HepG2 (cell line): ENCODE data around the gene MXD1. TPM values are rescaled to one million over a fixed set of nuclear protein-coding genes. Genes with fewer than 3 reads are reported as not detected.
A peak's percentile ranks its signal among the peaks of the same experiment; 100 is the strongest.

ENCODE experiments used
- ARID2 ChIP-seq: sonication (generic); formaldehyde crosslinking; IDR thresholded peaks from 2 replicates; pipeline ENCODE4 v1.8.1; 2022; ENCODE audit warnings: mild to moderate bottlenecking, missing genetic modification reagents, borderline replicate concordance
- ARNTL ChIP-seq: sonication (generic); formaldehyde crosslinking; IDR thresholded peaks from 2 replicates; pipeline ENCODE4 v1.4.0; 2020; ENCODE audit warnings: mild to moderate bottlenecking, missing genetic modification reagents
- ATF5 ChIP-seq: sonication (generic); formaldehyde crosslinking; IDR thresholded peaks from 2 replicates; pipeline ENCODE4 v1.4.0; 2020; ENCODE audit warnings: mild to moderate bottlenecking, low read depth, missing genetic modification reagents
- E2F2 ChIP-seq: sonication (generic); formaldehyde crosslinking; IDR thresholded peaks from 2 replicates; pipeline ENCODE4 v1.4.0; 2020; ENCODE audit warnings: missing genetic modification reagents, borderline replicate concordance
- ESRRA ChIP-seq: sonication (generic); formaldehyde crosslinking; IDR thresholded peaks from 2 replicates; pipeline ENCODE4 v1.5.1; 2020; ENCODE audit warnings: mild to moderate bottlenecking, low read depth, missing genetic modification reagents
- FOXA3 ChIP-seq: IDR thresholded peaks from 2 replicates; pipeline ENCODE4 v1.6.1; 2016; ENCODE audit warnings: missing genetic modification reagents, missing compliant biosample characterization
- GATA4 ChIP-seq: sonication (generic); IDR thresholded peaks from 2 replicates; pipeline ENCODE4 v1.6.1; 2016; ENCODE audit warnings: antibody characterized with exemption, low read depth, borderline replicate concordance
- GFI1 ChIP-seq: sonication (generic); formaldehyde crosslinking; IDR thresholded peaks from 2 replicates; pipeline ENCODE4 v1.5.0; 2020; ENCODE audit warnings: missing genetic modification reagents, mild to moderate bottlenecking, borderline replicate concordance
- HOMEZ ChIP-seq: IDR thresholded peaks from 2 replicates; pipeline ENCODE4 v1.6.1; 2016; ENCODE audit warnings: low read depth
- KLF15 ChIP-seq: sonication (generic); formaldehyde crosslinking; IDR thresholded peaks from 2 replicates; pipeline ENCODE4 v1.8.1; 2023; ENCODE audit warnings: borderline replicate concordance, mild to moderate bottlenecking, inconsistent platforms, missing genetic modification reagents, mixed read lengths
- MLXIP ChIP-seq: sonication (generic); formaldehyde crosslinking; IDR thresholded peaks from 2 replicates; pipeline ENCODE4 v1.9.0; 2021; ENCODE audit warnings: missing genetic modification reagents, borderline replicate concordance
- MYNN ChIP-seq: sonication (generic); formaldehyde crosslinking; IDR thresholded peaks from 2 replicates; pipeline ENCODE4 v1.4.0; 2020; ENCODE audit warnings: mild to moderate bottlenecking, low read depth, missing genetic modification reagents
- NR2F6 ChIP-seq, 2 experiments: IDR thresholded peaks; 2 replicates each; pipeline ENCODE4 v1.6.1; 2016; ENCODE audit warnings: antibody characterized with exemption in 1 of 2, mild to moderate bottlenecking in 1 of 2
- POLR2AphosphoS2 ChIP-seq: IDR thresholded peaks from 2 replicates; pipeline ENCODE4 v1.6.1; 2011; ENCODE audit warnings: low read depth, low read length, improper control_type of control experiment
- TAF15 ChIP-seq: fragments of 200-400 bp; formaldehyde crosslinking; IDR thresholded peaks from one replicate; pipeline ENCODE4 v1.6.1; 2018; ENCODE audit warnings: mild to moderate bottlenecking, low read depth, low read length; ENCODE audit not compliant: poor library complexity, severe bottlenecking
- ZNF235 ChIP-seq: sonication (generic); formaldehyde crosslinking; IDR thresholded peaks from 2 replicates; pipeline ENCODE4 v1.8.1; 2023; ENCODE audit warnings: mild to moderate bottlenecking, missing genetic modification reagents, borderline replicate concordance
- ZNF362 ChIP-seq: sonication (generic); formaldehyde crosslinking; IDR thresholded peaks from 2 replicates; pipeline ENCODE4 v1.4.0; 2020; ENCODE audit warnings: missing genetic modification reagents, mild to moderate bottlenecking, borderline replicate concordance
- ZNF572 ChIP-seq: sonication (generic); formaldehyde crosslinking; IDR thresholded peaks from 2 replicates; pipeline ENCODE4 v1.5.1; 2020; ENCODE audit warnings: mild to moderate bottlenecking, missing genetic modification reagents
- polyA plus RNA-seq, 8 experiments: library from polyadenylated mRNA; depleted of rRNA in 3 of 8; stranded (reverse) in 7 of 8; unstranded in 1 of 8; fragments of >200 nt; fragmentation: Illumina TruSeq in 4 of 8; extraction: Trizol in 4 of 8; gene quantifications; 2 replicates each; pipeline versions ENCODE4 v1.2.1 to v1.2.3, GENCODE V29; 2011 to 2016; ENCODE audit warnings: low read depth in 4 of 8, missing spikeins in 1 of 8, mixed read lengths in 1 of 8; ENCODE audit not compliant: insufficient read depth in 1 of 8
- total RNA-seq, 5 experiments: library from RNA; depleted of rRNA; stranded (reverse); fragments of >200 nt; fragmentation: Illumina TruSeq; extraction: Trizol; gene quantifications; 2 replicates each; pipeline ENCODE4 v1.2.3, GENCODE V29; 2016; ENCODE audit warnings: low read depth in 1 of 5

The MXD1 gene
- total and polyA plus RNA-seq, 2 of the 13 experiments (the other 11 are each of a cell fraction or from before 2014, with no cell fraction given) = 6.4 to 14.9 TPM

- TF ChIP-seq POLR2AphosphoS2 (peak; percentile 68), HOMEZ (CRISPR knock-in tag) (peak; percentile 74; the same call in 1 of the 2 replicates), NR2F6 (IDR thresholded peaks at IDR 0.05) (no peak), NR2F6 (CRISPR knock-in tag; IDR thresholded peaks at IDR 0.05) (peak; percentile 57), FOXA3 (CRISPR knock-in tag) (peak; percentile 58), ESRRA (CRISPR knock-in tag) (peak; percentile 55; the same call in 1 of the 2 replicates), ZNF362 (peak; percentile 59), TAF15 (peak; percentile 70), MLXIP (CRISPR knock-in tag) (no peak), ARID2 (0 out of 2 replicates have a peak, but pooled peaks have one; percentile 9), MYNN (CRISPR knock-in tag) (peak; percentile 97), E2F2 (CRISPR knock-in tag) (peak; percentile 26; the same call in 1 of the 2 replicates), ARNTL (CRISPR knock-in tag) (peak; percentile 77; the same call in 1 of the 2 replicates), ZNF235 (CRISPR knock-in tag) (no peak), KLF15 (CRISPR knock-in tag) (peak; percentile 66; the same call in 1 of the 2 replicates), ZNF572 (CRISPR knock-in tag) (peak; percentile 98; the same call in 1 of the 2 replicates), GATA4 (no peak), ATF5 (CRISPR knock-in tag) (peak; percentile 85; the same call in 1 of the 2 replicates), GFI1 (CRISPR knock-in tag) (peak; percentile 85)
Measured at GRCh38 chr2:69914164-69914949, 552 bp upstream of the MXD1 start (continued).
